ENCODE results near the gene CFC1.
"Not testable (repeated sequence)": the region's sequence is repeated elsewhere in the genome, so short reads cannot be mapped to it uniquely, and the experiment has no call there.

The CFC1 gene

DNA sequence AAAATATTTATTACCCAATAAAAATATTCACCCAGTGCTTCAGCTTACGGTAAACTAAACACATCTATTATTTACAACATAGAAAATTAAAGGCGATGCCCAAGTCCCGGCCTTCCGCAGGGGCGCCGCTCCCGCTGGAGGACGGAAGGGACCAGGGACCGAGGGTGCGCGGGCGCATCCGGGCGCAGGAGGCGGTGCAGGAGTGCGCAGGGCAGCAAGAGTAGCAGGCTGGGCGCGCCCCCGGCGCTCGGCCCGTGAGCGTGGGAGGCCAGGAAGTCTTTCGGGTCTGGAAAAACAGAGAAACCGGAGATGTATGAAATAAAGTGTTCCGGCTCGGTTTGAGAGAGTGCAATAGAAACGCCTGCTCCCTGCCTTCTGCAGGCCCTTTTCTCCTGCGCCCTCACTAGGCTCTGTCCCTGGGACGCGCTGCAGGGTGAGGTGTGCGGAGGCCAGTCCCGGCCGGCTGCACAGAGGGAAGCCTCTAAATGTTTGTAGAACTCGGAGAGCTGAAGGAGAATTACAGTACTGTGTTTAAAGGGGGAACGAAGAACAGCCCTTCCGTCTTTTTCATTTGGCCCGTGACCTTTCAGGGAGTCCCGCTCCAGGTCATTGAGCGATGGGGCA lies 6.5 kb downstream of the CFC1 start:
- H3K4me1 ChIP-seq, H3K27me3 ChIP-seq, H4K20me1 ChIP-seq, H3K27ac ChIP-seq, H3K9me3 ChIP-seq, H3K36me3 ChIP-seq, H3K9ac ChIP-seq, H3K4me2 ChIP-seq, H3K4me3 ChIP-seq: not testable (repeated sequence)

DNA sequence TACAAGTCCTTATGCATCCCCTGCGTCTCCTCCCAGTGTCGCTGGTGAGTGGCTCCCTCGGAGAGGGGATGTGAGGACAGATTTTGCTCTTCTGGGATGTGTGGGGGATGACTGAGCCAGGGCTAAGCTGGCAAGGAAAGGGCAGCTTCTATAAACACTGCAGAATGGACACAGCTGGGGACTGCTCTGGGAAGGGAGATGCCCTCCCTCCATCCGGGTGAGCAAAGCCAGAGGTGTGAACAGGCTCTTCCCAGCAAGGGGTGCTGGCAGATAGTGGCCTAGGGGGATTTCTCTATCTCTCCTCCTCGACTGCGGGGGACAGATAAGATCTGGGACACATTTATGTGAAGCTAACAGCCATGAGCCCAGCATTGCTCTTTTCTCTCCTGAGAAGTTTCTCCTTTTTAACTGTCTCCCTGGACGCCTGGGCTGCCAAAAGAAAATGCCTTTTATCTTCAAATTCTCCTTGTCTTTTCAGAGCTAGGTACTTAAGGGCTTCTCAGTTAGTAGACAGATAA lies 8.5 kb downstream of the CFC1 start:
- H3K9me3 ChIP-seq, H3K4me2 ChIP-seq, H3K27ac ChIP-seq, H3K27me3 ChIP-seq, H4K20me1 ChIP-seq, H3K9ac ChIP-seq, H3K36me3 ChIP-seq, H3K4me3 ChIP-seq, H3K4me1 ChIP-seq: not testable (repeated sequence)

DNA sequence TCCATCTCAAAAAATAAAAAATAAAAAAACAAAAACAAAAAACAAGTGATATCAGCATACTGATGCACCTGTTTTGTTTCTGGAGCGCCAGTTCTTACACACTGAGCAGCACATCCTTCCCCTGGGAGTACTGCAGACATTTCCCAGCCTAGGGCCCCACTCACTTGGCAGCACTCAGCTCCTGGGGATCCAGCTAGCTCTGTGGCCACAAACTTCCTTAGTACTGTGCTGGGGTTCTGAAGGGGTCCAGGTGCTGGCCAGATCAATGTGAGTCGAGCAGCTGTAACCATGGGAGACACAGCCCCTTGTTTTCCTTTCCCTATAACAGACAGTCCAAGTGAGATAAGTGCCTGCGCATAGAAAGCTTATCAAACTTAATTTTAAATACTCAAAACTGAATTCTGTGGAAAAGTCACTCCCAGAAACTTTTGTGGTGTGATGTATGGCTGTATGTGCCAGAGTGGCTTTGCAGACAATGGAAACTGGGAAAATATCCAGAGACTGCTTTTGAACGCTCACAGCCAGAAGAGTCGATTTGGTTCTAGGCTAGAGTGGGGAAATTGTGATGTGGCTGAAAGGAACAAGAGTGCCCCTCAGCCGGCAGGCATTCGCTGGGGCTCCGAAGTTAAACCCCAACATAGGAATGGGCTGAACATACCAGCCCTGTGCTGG lies 9.1 kb downstream of the CFC1 start:
- H3K27me3 ChIP-seq, H3K4me2 ChIP-seq, H3K9ac ChIP-seq, H3K9me3 ChIP-seq, H3K4me3 ChIP-seq, H4K20me1 ChIP-seq, H3K4me1 ChIP-seq, H3K27ac ChIP-seq, H3K36me3 ChIP-seq: not testable (repeated sequence)

DNA sequence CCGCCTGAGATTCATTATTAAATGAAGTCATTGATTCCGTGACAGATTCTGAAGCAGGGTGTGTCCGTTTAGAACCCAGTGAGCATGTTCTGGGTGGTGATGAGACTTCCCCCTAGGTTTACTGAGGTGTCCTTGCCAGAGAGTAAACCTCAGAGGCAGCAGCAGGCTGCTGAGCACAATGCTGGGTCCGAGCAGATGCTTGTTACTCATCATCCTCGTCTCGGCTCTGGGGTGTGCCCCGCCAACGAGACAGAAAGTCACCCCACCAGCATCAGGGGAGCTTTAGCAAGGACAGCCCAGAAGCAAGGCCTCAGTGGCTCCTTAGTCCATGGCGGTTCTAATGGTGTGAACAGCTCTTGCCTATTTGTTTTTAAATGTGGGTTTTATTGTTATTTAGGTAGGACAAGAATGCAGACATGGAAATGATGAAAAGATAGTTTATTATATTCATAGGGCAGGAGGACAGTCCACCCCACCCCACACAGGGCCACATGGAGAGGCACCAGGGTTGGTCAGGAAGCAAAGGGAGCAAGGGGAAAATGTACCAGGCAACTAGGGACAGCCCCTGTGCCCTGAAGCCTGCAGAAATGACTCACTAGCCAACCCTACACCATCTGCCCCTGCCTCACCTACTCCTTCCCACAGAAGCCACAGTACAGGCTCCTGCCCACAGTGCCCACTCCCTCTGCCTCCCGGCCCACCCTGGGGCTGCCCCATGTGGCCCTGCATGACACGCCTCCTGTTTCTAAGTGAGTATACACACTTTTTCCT lies 10.5 kb downstream of the CFC1 start:
- H3K36me3 ChIP-seq, H3K4me3 ChIP-seq, H3K4me1 ChIP-seq, H3K27ac ChIP-seq, H3K27me3 ChIP-seq, H4K20me1 ChIP-seq, H3K9ac ChIP-seq, H3K9me3 ChIP-seq, H3K4me2 ChIP-seq: not testable (repeated sequence)

DNA sequence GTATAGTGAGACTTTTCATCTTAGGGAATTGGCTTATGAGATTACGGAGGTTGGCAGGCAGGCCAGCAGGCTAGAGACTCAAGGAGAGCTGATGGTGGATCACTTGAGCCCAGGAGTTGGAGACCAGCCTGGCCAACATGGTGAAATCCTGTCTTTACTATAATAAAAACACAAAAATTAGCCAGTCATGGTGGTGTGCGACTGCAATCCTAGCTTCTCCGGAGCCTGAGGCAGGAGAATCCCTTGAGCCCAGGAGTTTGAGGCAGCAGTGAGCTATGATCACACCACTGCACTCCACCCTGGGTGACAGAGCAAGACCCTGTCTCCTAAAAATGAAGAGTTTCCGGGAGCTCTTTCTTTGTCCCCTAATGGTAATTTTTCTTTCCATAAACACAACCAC lies 14.6 kb downstream of the CFC1 start:
- not testable (repeated sequence) for H3K9ac ChIP-seq, H3K4me2 ChIP-seq, H4K20me1 ChIP-seq, H3K27ac ChIP-seq, H3K36me3 ChIP-seq, H3K27me3 ChIP-seq, H3K9me3 ChIP-seq, H3K4me3 ChIP-seq, H3K4me1 ChIP-seq

DNA sequence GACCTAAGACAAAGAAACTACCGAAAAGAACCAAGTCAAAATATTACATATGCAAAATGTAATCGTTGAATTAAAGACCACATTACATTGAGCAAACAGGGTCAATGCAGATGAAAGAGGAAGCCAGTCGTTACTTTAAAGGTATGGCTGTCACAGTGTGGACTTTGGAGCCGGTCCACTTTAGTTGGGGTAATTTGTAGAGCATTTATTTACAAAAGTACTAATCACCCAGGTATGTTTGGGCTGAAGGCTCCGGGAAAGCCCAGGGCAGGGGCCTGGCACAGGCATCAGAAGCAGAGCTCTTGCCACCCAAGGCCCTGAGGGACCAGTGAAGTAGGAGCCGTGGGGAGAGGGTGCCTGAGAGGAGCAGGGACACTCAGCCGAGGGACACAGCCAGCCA lies 15.8 kb downstream of the CFC1 start:
- H3K36me3 ChIP-seq, H3K9ac ChIP-seq, H3K4me2 ChIP-seq, H3K4me1 ChIP-seq, H3K27me3 ChIP-seq, H3K4me3 ChIP-seq, H3K27ac ChIP-seq, H3K9me3 ChIP-seq, H4K20me1 ChIP-seq: not testable (repeated sequence)

DNA sequence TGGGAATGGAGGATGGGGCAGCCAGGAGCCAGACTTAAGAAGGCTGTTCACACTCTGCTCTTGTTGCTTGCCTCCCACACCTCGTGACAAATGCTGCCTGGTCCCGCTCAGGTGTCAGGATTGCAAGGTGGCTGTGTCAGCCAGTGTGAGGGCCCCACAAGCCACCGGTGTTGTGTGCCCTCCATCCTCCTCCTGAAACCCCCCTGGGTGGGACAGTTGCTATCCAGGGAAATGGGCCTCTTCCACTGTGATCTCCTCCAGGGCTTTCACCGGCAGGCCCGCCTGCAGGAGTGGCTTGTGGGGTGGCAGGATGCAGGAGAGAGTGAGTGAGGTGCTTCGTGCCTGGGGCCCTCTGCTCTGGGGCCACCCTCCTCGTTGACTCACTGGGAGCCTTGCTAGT lies 16.4 kb downstream of the CFC1 start:
- not testable (repeated sequence) for H4K20me1 ChIP-seq, H3K4me3 ChIP-seq, H3K36me3 ChIP-seq, H3K9me3 ChIP-seq, H3K27ac ChIP-seq, H3K4me1 ChIP-seq, H3K4me2 ChIP-seq, H3K27me3 ChIP-seq, H3K9ac ChIP-seq

DNA sequence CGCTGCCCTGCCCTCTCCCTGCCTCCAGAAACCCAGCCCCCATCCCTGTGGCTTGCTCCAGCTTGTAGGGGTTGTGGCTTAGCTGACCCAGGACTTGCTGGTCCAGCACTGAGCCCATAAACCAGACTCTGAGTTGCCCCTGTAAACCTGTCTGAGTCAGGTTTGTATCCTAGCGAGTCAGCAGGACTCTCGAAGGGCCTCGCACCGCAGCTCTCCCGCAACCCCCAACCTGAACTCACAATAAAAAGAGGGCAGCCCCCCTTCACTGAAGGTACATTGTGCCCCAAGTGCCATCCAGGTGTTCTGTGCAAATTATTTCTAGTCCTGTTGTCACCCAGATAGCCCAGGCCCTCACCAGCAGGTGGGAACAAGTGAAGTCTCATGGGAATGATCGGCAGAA lies 17.9 kb downstream of the CFC1 start:
- not testable (repeated sequence) for H3K36me3 ChIP-seq, H3K27me3 ChIP-seq, H3K9me3 ChIP-seq, H3K4me2 ChIP-seq, H3K4me3 ChIP-seq, H3K27ac ChIP-seq, H3K9ac ChIP-seq, H3K4me1 ChIP-seq, H4K20me1 ChIP-seq

DNA sequence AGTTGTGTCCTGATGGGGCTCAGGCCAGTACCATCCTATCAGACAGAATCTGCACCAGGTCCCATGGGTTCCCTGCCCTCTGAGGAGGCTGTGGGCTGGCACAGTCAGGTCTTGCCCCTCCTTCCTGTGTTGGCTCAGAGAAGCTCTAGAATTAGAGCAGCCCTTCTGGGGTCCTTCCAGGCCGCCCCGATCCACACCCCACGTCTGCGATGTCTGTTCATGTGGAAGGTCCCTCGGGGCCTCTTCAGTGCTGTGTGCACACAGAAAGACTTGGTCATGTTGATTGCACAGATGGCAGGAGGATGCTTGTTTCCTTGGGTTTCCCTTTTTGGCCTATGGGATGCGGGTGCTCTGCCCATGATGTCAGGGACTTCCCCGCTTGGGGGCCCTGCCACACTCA lies 20.3 kb downstream of the CFC1 start:
- H4K20me1 ChIP-seq, H3K27me3 ChIP-seq, H3K9ac ChIP-seq, H3K4me3 ChIP-seq, H3K36me3 ChIP-seq, H3K4me1 ChIP-seq, H3K27ac ChIP-seq, H3K9me3 ChIP-seq: not testable (repeated sequence)
- peak overlapping the region; percentile 39; the same call in 1 of the 2 replicates for H3K4me2 ChIP-seq

DNA sequence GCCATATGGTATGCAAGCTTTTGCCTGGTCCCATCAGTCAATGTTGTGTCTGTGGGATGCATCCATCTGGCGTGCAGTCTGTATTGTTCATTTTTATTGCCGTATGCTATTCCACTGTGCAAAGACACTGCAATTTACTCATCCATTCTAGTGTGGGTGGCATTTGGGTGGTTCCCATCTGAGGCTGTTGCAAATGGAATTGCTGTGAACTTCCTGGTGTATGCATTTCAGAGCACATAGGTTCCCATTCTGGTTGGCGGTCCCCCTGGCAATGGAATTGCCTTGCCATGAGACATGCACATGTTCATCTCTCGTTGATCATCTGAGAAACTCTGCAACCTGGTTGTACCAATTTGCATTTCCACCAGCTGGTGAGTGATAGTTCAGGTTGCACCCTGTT lies 21.8 kb downstream of the CFC1 start:
- not testable (repeated sequence) for H3K4me1 ChIP-seq, H3K9ac ChIP-seq, H3K9me3 ChIP-seq, H3K27ac ChIP-seq, H3K27me3 ChIP-seq, H3K4me2 ChIP-seq, H3K4me3 ChIP-seq, H4K20me1 ChIP-seq, H3K36me3 ChIP-seq

DNA sequence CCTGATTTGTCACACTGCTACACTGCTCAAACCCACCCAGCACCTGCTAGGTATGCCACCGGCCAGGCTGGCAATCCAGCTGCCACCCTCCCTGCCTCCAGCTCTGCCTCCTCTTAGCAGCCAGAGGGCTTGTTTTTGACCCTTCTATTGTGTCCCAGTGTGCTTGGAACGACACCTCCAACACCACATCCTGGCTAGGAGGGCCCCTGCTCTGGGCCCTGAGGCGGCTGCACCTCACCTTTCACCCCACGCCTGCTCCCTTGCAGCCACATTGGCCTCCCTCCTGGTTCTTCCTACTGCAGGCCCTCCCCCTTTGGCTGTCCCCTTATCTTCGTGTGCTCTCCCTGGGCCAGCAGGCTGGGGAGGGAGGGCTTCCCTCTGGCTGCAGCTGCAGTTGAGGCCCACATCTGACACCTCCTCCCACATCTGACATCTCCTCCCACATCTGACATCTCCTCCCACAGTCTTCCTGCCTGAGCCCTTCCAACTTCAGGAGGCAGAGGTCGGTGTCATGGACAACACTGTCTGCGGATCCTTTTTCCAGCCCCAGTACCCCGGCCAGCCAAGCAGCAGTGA lies 23.1 kb downstream of the CFC1 start:
- H3K36me3 ChIP-seq, H3K9me3 ChIP-seq, H3K4me3 ChIP-seq, H4K20me1 ChIP-seq, H3K27ac ChIP-seq, H3K27me3 ChIP-seq, H3K4me2 ChIP-seq, H3K4me1 ChIP-seq, H3K9ac ChIP-seq: not testable (repeated sequence)

DNA sequence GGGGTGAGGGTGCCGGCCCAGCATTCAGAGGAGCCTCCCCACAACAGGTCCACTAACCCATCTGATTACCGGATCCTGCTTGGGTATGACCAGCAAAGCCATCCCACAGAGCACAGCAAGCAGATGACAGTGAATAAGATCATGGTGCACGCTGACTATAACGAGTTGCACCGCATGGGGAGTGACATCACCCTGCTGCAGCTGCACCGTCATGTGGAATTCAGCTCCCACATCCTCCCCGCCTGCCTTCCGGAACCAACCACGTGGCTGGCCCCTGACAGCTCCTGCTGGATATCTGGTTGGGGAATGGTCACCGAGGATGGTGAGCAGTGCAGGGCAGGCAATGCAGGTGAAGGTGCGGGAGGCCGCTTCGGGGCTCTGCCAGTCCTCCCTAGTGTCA lies 25.1 kb downstream of the CFC1 start:
- not testable (repeated sequence) for H3K36me3 ChIP-seq, H4K20me1 ChIP-seq, H3K9ac ChIP-seq, H3K4me2 ChIP-seq, H3K4me1 ChIP-seq, H3K4me3 ChIP-seq, H3K27me3 ChIP-seq, H3K9me3 ChIP-seq, H3K27ac ChIP-seq

DNA sequence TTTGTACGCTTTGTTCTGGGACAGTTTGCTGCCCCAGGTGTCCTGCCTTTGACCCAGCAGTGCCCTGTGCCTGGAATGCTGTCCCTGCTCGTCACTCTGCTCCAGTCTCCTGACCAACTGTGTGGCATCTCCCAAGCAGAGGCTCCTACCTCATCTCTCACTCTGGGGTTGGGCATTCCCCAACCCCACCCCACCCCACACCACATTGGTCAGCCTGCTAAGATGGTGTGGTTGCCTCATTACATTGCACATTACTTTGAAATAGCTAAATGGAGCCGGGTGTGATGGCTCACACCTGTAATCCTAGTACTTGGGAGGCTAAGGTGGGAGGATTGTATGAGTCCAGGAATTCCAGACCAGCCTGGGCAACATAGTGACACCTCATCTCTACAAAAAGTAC lies 27.4 kb downstream of the CFC1 start:
- not testable (repeated sequence) for H4K20me1 ChIP-seq, H3K9ac ChIP-seq, H3K27me3 ChIP-seq, H3K9me3 ChIP-seq, H3K27ac ChIP-seq, H3K4me3 ChIP-seq, H3K4me1 ChIP-seq, H3K36me3 ChIP-seq, H3K4me2 ChIP-seq

DNA sequence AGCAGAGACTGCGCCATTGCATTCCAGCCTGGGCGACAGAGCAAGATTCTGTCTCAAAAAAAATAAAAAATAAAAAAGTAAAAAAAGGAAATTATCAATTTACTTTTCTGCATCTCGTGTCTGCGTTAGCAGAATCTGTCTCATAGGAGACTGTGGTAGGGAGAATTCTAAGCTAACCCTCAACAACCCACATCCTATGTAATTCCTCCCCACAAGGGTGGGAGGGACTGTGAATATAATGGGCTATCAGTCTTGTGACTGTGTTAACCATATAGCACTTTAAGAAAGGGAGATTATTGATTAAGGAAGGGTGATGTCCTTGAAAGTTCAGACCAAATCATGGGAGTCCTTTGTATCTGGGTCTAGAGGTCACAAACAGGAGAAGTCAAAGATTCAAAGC lies 33.2 kb downstream of the CFC1 start:
- H3K36me3 ChIP-seq, H3K4me1 ChIP-seq, H3K9me3 ChIP-seq, H4K20me1 ChIP-seq, H3K27me3 ChIP-seq, H3K4me2 ChIP-seq, H3K27ac ChIP-seq, H3K4me3 ChIP-seq, H3K9ac ChIP-seq: not testable (repeated sequence)

DNA sequence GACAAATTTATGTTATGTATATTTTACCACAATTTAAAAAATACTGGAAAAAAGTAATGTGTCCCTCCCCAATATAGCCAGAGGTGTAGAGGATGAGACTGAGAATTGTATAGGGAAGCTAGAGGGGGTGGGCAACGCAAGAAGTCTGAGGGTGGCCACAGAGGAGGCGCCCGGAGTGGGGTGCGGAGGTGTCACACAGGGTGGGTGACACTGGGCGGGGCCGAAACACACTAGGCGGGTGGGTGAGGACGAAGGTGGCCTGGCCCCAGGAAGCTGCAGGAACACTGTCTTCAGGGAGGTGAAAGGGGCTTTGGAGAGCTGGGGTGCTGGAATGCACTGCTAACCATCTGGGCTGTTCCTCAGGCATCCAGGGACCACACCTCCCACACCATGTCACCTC lies 42.9 kb downstream of the CFC1 start:
- not testable (repeated sequence) for H3K4me3 ChIP-seq, H3K4me1 ChIP-seq, H3K27me3 ChIP-seq, H3K4me2 ChIP-seq, H4K20me1 ChIP-seq, H3K9ac ChIP-seq, H3K36me3 ChIP-seq, H3K9me3 ChIP-seq, H3K27ac ChIP-seq

Measured in BLaER1 (cell line).